NCI-H510A treated with DMSO at 0.1 percent for 48 hours (cell line): Measurements from ENCODE around the gene ARHGEF11.

ENCODE experiments used
- DNase-seq: peaks from one replicate; lab custom pipeline; 2025; lab: John Stamatoyannopoulos, UW

ARHGEF11 gene

DNA sequence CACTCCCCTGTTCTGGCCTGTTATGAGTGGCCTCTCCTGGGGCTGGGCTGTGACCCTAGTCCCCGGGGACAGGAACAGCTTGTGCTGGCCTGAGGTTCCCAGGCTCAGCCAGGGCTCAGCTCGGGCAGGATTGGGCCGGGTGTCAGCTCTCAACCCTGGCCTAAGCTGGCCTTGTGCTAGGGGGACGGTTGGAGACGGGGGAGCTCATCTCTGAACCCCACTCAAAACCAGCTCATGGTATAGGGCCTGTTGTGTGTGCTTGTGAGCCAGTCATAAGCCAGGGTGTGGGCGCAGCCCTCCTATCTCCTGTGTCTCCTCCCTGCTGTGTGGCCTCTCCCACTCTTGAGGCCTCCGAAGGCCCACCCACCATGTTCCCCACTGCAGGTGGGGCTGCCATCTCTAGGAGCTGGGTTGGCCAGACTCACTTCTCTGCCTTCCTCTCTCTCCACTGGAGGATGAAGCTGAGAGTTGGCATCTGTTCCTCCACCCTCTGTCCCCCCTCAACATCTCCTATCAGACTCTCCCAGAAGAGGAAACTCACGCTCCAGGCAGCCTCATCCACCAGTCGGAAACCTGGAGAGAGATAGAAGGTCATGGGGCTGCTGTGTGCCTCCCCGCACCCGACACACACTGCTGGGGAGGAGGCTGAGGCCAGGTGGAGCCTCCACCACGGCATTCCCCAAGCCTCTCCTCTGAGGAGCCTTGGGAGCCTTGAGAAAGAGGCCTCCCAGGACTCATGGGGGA, 150.7 kb downstream of the ARHGEF11 start:
- no peak for DNase-seq

DNA sequence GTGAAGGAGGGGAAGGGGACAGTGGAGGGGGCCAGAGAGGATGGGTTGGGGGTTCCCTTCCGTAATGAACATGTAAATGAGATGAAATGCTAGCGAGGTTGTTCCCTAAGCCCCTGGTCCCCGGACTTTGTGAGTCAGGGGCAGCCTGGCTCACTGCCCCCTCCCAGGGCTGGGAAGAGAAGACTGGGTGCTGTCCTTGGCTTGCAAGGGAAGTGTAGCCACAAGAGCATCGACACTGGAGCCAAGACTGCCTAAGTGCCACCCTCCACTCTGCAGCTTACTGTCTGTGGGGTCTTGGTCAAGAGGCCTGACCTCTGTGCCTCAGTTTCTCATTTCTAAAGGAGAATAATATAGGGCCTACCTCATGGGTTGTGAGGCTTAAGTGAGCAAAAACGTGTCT, 151.5 kb downstream of the ARHGEF11 start:
- DNase-seq = no peak

DNA sequence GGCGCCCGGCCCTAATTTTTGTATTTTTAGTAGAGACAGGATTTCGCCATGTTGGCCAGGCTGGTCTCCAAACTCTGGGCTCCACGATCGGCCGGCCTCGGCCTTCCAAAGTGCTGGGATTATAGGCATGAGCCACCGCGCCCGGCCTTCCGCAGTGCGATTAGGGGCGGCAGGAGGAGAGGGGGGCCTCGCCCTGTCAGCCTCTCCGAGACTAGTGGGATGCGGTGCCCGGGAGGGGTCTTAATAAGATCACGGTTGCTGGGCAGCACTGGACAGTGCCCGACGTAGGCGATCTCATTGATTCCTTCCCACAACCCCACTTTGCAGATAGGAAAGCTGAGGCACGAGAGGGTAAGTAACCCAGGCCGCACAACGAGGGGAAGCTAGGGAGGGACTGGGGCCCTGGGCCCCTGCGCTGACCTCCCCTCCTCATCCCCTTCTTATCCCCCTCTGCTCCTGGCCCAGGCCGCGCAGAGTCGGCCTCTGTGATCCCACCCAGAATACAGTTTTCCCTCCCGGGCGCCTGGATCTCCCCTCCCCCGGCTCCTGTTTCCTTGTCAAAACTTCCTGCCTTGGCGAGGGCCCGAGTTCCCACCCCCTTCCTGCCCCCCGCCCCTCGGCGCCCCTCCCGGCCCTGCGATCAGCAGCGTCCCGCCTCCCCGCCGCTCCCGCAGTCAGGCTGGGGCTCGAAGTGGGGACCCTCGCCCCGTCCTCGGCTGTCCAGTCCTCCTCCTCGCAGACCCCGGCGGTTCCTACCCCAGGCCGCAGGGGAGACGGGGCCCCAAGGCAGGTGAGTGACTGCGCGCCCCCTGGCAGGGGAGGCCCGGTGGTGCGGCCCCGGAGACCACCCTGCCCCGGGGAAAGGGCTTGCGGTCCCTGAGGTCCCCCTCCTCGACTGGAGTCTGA, 152.2 kb downstream of the ARHGEF11 start, which contains the start of gene PEAR1:
PEAR1 (plus strand) TSS at position 671 of the 906 bp plus-strand sequence. CDS start 10,209 bp downstream, outside the sequence.
- no peak for DNase-seq

DNA sequence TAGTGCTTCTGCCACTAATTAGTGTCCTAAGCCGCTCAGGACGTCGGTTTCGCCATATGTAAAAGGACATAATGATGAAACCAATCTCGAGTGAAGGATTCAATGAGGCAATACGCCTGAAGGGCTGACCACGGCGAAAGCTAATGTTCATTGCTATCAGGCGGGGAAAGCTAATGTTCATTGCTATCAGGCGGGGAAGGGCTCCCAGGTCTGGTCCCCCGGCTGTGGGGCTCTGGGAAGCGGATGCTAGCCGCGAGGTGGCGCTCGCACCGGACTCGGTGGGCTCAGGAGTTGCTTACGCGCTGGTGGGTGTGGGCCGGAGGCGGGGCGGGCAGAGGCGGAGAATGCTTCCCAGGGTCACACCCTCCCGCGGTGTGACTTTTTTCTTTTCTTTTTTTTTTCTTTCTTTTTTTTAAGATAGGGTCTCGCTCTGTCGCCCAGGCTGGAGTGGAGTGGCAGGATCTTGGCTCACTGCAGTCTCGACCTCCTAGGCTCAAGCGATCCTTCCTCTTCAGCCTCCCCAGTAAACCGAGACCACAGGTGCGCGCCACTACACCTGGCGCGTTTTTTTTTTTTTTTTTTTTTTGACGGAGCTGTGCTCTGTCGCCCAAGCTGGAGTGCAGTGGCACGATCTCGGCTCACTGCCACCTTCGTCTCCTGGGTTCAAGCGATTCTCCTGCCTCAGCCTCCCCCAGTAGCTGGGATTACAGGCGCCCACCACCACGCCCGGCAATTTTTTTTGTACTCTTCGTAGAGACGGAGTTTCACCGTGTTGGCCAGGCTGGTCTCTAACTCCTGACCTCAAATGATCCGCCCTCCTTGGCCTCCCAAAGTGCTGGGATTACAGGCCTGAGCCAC, 153.1 kb downstream of the ARHGEF11 start:
- peak; percentile 78 for DNase-seq

DNA sequence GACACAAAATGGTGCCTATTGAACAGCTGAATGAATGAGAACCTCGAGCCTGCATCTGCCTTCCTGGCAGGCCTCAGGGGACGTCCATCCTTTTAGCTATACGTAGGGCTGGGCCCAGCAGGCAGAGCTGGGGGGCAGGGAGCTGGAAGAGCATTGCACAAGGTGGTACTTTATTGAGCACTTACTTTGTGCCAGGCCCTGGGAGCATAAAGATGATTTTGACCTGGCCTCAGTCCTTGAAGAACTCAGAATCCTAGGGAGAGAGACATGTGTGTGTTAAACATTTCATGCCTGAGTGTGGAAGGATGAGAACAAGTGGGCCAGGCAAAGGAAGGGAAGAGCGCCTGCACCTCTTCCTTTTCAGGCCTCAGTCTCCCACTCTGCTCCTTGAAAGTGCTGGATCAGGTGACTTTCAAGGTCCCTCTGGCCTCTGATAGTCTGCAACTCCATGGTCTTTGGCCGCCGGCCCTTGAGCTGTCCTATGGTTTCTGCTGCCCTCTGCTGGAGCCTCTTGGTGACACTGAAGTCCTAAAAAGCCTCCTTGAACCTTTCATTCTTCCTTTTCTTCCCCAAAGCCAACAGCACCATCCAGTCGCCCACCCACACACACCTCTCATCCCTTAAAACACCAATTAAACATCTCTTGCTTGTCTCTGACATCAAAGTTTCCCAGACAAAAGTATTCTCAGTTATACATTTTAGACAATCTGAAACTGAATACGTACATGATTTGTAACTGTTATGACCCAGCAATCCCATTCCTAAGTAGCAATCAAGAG, 155.6 kb downstream of the ARHGEF11 start:
- DNase-seq = peak; percentile 71

DNA sequence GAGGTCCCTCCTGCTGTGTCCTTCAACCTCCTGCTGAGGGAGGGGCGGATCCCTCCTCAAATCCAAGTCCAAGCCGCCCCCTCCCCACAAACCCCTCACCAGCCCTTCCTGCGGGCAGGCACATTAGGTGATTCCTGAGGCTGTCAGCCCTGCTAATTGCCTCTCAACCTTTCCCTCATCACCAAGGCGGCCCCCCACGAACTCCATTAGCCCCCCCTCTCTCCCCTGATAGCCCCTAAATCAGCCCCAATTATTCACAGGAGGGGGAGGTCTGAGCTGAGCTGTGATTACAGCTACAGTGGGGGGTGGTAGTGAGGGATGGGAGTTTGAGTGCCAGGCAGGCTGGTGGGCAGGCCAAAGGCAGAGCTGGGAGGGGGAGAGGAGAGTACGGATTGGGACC, 157.8 kb downstream of the ARHGEF11 start:
- no peak for DNase-seq

DNA sequence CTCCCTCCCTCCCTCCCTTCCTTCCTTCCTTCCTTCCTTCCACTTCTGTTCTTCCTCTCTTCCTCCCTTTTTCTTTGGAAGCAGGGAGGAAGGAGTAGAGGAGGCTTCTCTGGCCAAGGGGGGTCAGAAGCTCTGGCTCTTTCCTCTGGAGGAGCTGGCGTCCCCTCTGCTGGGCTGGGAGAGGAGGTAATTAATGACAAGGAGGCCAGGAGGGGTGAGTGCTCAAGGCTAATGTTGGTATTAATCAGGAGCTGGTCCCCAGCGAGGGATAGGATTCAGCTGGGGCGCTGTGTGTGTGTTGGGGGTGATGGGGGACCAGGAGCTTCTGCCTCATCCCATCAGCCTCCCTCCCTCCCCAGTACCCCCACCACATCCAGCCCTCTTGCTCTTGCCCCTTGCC, 158.2 kb downstream of the ARHGEF11 start:
- no peak for DNase-seq

DNA sequence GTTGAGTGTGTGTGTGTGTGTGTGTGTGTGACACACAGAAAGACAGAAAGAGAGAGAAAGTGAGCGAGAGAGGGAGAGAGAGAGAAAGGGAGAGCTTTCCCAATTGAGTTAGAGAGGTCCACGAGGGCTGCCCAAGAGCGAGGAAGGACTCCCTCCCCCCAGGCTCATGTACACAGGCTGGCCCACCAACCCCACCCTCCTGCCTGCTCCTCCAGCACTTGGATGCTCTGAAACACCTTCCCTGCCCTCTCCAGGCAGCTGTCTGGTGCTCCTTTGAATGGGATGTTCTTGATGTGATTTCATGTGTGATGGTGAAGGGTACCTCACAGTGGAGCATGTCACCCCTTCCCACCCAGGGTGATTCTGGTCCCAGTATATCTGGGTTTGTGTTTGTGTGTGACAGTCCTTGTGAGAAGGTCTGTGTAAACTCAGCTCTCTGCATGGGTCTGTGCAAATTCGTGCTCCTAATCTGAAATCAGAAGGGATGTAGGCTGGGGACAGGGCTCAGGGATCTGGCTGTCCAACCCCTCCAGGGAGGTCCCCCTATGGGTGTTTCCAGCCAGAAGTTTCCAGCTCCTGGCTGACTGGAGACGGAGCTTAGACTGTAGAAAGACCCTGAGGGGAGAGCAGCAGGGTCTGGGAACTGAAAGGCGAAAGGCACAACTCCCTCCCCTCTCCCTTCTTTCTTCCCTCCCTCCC, 158.8 kb downstream of the ARHGEF11 start:
- no peak for DNase-seq

DNA sequence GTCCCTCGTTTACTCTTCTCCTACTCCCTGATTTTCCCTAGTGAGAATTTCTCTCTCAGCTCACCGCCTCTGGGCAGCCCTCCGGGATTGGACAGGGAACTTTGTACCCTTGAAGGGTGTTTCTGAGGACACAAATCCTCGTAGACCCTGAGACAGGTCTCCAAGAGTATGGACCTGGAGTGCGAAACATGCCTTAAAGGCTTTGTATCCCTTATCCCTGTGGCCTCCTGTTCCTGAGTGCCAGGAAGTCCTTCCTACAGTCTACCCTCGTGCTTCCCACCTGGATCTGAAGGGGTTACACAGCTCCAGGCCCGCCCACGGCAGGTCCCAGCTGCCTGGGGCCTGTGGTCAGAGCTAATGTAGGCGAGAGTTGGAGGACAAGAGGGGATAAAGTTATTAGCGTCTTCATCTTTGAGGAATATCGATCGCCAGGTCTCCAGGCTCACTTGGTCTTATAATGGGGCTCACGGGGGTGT, 159.6 kb downstream of the ARHGEF11 start:
- DNase-seq = no peak

DNA sequence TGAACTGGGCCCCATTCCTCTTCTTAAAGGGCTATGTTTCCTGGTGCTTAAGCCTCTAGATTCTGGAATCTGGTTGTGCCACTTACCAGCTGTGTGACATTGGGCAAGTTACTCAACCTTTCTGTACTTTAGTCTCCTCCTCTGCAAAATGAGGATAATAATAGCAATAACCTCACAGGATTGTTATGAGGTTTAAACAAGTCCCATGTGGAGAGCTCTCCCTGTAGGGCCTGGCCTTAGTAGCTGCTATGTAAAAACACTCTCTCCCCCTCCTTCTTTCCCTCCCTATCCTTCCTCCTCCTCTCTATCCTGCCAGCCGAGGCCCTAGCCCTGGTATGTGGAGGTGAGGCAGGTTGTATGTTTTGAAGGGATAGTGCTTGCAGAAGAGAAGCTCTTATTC, 160.2 kb downstream of the ARHGEF11 start:
- no peak for DNase-seq
